OCI-LY1 (cell line): ENCODE results near the gene SMC3.
A peak's percentile ranks its signal among the peaks of the same experiment; 100 is the strongest.

Experiments used
- H2AFZ ChIP-seq: fragments of 200-600 bp; sonication (generic), shearing (Covaris generic); 2 replicates; pipeline ENCODE4 v1.6.0; 2014; ENCODE audit warnings: antibody characterized with exemption, mild to moderate bottlenecking, low read length
- H3F3A ChIP-seq: fragments of 200-600 bp; sonication (generic), shearing (Covaris generic); 2 replicates; pipeline ENCODE4 v1.6.0; 2014; ENCODE audit warnings: mild to moderate bottlenecking, antibody characterized with exemption, low read length, moderate library complexity; ENCODE audit not compliant: insufficient read depth
- H3K27ac ChIP-seq: fragments of 200-600 bp; sonication (generic); 2 replicates; pipeline ENCODE4 v1.5.1; 2014; ENCODE audit warnings: low read length, mixed run types, mild to moderate bottlenecking, low read depth; ENCODE audit not compliant: poor library complexity, severe bottlenecking
- H3K27me3 ChIP-seq: fragments of 200-600 bp; sonication (generic); 2 replicates; pipeline ENCODE4 v1.6.0; 2014; ENCODE audit warnings: antibody characterized with exemption, mild to moderate bottlenecking, low read length, moderate library complexity; ENCODE audit not compliant: insufficient read depth
- H3K36me3 ChIP-seq: fragments of 200-600 bp; sonication (generic); 2 replicates; pipeline ENCODE4 v1.6.1; 2014; ENCODE audit warnings: mild to moderate bottlenecking, antibody characterized with exemption, low read length, moderate library complexity, mixed read lengths; ENCODE audit not compliant: insufficient read depth
- H3K4me1 ChIP-seq: fragments of 200-600 bp; sonication (generic); 2 replicates; pipeline ENCODE4 v1.5.1; 2014; ENCODE audit warnings: mild to moderate bottlenecking, low read length, moderate library complexity; ENCODE audit not compliant: insufficient read depth, severe bottlenecking
- H3K4me2 ChIP-seq: fragments of 200-600 bp; sonication (generic), shearing (Covaris generic); 2 replicates; pipeline ENCODE4 v1.6.1; 2014; ENCODE audit warnings: low read length
- H3K4me3 ChIP-seq: fragments of 200-600 bp; sonication (generic); 2 replicates; pipeline ENCODE4 v1.5.1; 2014; ENCODE audit warnings: low read length, low read depth, mild to moderate bottlenecking, mixed read lengths; ENCODE audit not compliant: poor library complexity, severe bottlenecking
- H3K79me2 ChIP-seq: fragments of 200-600 bp; shearing (Covaris generic); 2 replicates; pipeline ENCODE4 v1.6.1; 2016; ENCODE audit warnings: mixed run types, low read length, mixed read lengths; ENCODE audit not compliant: insufficient read depth
- H3K9ac ChIP-seq: fragments of 200-600 bp; sonication (generic), shearing (Covaris generic); 2 replicates; pipeline ENCODE4 v1.6.1; 2014; ENCODE audit warnings: mild to moderate bottlenecking, low read length, mixed read lengths
- H3K9me2 ChIP-seq: fragments of 200-600 bp; sonication (generic), shearing (Covaris generic); 2 replicates; pipeline ENCODE4 v1.6.1; 2014; ENCODE audit warnings: low read depth, mild to moderate bottlenecking, low read length, mixed read lengths
- H3K9me3 ChIP-seq: fragments of 200-600 bp; shearing (Covaris generic); 2 replicates; pipeline ENCODE4 v1.6.1; 2014; ENCODE audit warnings: low read length, mixed read lengths
- H4K20me1 ChIP-seq: fragments of 200-600 bp; sonication (generic), shearing (Covaris generic); 2 replicates; pipeline ENCODE4 v1.6.0; 2016; ENCODE audit warnings: mild to moderate bottlenecking, low read length; ENCODE audit not compliant: insufficient read depth
- EZH2 ChIP-seq: fragments of 200-600 bp; sonication (generic), shearing (Covaris generic); IDR thresholded peaks from 2 replicates; pipeline ENCODE4 v1.8.0; 2017; ENCODE audit warnings: borderline replicate concordance, mixed run types, mild to moderate bottlenecking, antibody characterized with exemption, low read length, moderate library complexity, mixed read lengths
- TF ChIP-seq, protein P1 (sequence below): fragments of 200-600 bp; sonication (generic), shearing (Covaris generic); IDR thresholded peaks from 2 replicates; pipeline ENCODE4 v1.5.1; 2017; ENCODE audit warnings: mild to moderate bottlenecking, antibody characterized with exemption, low read length, moderate library complexity, mixed read lengths

SMC3 gene

GRCh38 chr10:110600487-110601101, 33.1 kb downstream of the SMC3 start:
- no peaks in the 10 kb centered on the region for H3K27me3 ChIP-seq
- H4K20me1 ChIP-seq: peaks cover 3% of the 10 kb centered on the region; the same call in 1 of the 2 replicates
- H3K4me3 ChIP-seq: no peak overlapping the region
- no peak overlapping the region for H2AFZ ChIP-seq
- H3K4me2 ChIP-seq: no peak overlapping the region
- H3K9me2 ChIP-seq: no peaks in the 10 kb centered on the region
- no peak for TF ChIP-seq EZH2
- TF ChIP-seq, protein P1, sequence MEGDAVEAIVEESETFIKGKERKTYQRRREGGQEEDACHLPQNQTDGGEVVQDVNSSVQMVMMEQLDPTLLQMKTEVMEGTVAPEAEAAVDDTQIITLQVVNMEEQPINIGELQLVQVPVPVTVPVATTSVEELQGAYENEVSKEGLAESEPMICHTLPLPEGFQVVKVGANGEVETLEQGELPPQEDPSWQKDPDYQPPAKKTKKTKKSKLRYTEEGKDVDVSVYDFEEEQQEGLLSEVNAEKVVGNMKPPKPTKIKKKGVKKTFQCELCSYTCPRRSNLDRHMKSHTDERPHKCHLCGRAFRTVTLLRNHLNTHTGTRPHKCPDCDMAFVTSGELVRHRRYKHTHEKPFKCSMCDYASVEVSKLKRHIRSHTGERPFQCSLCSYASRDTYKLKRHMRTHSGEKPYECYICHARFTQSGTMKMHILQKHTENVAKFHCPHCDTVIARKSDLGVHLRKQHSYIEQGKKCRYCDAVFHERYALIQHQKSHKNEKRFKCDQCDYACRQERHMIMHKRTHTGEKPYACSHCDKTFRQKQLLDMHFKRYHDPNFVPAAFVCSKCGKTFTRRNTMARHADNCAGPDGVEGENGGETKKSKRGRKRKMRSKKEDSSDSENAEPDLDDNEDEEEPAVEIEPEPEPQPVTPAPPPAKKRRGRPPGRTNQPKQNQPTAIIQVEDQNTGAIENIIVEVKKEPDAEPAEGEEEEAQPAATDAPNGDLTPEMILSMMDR: peak; percentile 70
- peaks cover 96% of the 10 kb centered on the region for H3K36me3 ChIP-seq
- H3K9me3 ChIP-seq: no peaks in the 10 kb centered on the region
- no peaks in the 10 kb centered on the region for H3K4me1 ChIP-seq
- H3K27ac ChIP-seq: no peak overlapping the region
- H3F3A ChIP-seq: peaks cover 3% of the 10 kb centered on the region; the same call in 1 of the 2 replicates
- peaks cover 75% of the 10 kb centered on the region for H3K79me2 ChIP-seq
- H3K9ac ChIP-seq: no peak overlapping the region

GRCh38 chr10:110601581-110601980, 34.1 kb downstream of the SMC3 start:
- no peaks in the 10 kb centered on the region for H3K4me1 ChIP-seq
- no peak overlapping the region for H2AFZ ChIP-seq
- peaks cover 3% of the 10 kb centered on the region; the same call in 1 of the 2 replicates for H4K20me1 ChIP-seq
- H3K9me3 ChIP-seq: no peaks in the 10 kb centered on the region
- TF ChIP-seq, protein P1: no peak
- TF ChIP-seq EZH2: no peak
- no peak overlapping the region for H3K9ac ChIP-seq
- H3K27ac ChIP-seq: no peak overlapping the region
- peaks cover 6% of the 10 kb centered on the region; the same call in 1 of the 2 replicates for H3F3A ChIP-seq
- H3K79me2 ChIP-seq: peaks cover 84% of the 10 kb centered on the region
- H3K9me2 ChIP-seq: no peaks in the 10 kb centered on the region
- H3K27me3 ChIP-seq: no peaks in the 10 kb centered on the region
- H3K4me2 ChIP-seq: no peak overlapping the region
- no peak overlapping the region for H3K4me3 ChIP-seq
- peaks cover 95% of the 10 kb centered on the region for H3K36me3 ChIP-seq

GRCh38 chr10:110608087-110608486, 40.6 kb downstream of the SMC3 start:
- H3F3A ChIP-seq: peaks cover 9% of the 10 kb centered on the region; the same call in 1 of the 2 replicates
- H3K79me2 ChIP-seq: peaks cover 66% of the 10 kb centered on the region
- peaks cover 84% of the 10 kb centered on the region for H3K36me3 ChIP-seq
- H3K9ac ChIP-seq: no peak overlapping the region
- H2AFZ ChIP-seq: no peak overlapping the region
- H3K9me2 ChIP-seq: no peaks in the 10 kb centered on the region
- TF ChIP-seq, protein P1: no peak
- no peak for TF ChIP-seq EZH2
- peak overlapping the region; percentile 26; the same call in 1 of the 2 replicates for H3K4me2 ChIP-seq
- peaks cover 54% of the 10 kb centered on the region for H3K4me1 ChIP-seq
- no peaks in the 10 kb centered on the region for H4K20me1 ChIP-seq
- H3K27me3 ChIP-seq: no peaks in the 10 kb centered on the region
- H3K4me3 ChIP-seq: no peak overlapping the region
- no peak overlapping the region for H3K27ac ChIP-seq
- no peaks in the 10 kb centered on the region for H3K9me3 ChIP-seq
